ENCODE results near the gene SF3A1. TPM values are rescaled to one million over a fixed set of nuclear protein-coding genes. Genes with fewer than 3 reads are reported as not detected.
A peak's percentile ranks its signal among the peaks of the same experiment; 100 is the strongest.

SF3A1 gene
- total and polyA plus RNA-seq, 11 donors, result 11.4 to 142 (median 77.4) TPM

DNA sequence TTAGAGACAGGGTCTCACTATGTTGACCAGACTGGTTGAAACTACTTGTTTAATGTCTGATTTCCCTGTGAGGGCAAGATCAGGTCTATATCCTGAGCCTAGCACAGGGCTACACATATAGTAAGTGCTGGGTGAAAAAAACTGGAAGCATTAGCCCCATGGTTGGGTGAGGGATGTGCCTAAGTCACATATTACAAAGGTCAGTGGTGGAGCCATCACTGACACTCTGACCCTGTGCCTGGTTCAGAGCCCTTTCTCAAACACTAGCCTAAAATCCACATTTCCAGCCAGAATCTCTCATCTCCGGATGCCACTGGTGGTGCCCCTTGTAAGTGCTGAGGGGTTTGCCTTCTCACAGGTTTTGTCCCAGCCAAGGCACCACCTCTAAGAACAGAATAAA, 38.9 kb downstream of the SF3A1 start:
- TF ChIP-seq POLR2A (IDR thresholded peaks at IDR 0.05), result no peak
- TF ChIP-seq, protein P1, sequence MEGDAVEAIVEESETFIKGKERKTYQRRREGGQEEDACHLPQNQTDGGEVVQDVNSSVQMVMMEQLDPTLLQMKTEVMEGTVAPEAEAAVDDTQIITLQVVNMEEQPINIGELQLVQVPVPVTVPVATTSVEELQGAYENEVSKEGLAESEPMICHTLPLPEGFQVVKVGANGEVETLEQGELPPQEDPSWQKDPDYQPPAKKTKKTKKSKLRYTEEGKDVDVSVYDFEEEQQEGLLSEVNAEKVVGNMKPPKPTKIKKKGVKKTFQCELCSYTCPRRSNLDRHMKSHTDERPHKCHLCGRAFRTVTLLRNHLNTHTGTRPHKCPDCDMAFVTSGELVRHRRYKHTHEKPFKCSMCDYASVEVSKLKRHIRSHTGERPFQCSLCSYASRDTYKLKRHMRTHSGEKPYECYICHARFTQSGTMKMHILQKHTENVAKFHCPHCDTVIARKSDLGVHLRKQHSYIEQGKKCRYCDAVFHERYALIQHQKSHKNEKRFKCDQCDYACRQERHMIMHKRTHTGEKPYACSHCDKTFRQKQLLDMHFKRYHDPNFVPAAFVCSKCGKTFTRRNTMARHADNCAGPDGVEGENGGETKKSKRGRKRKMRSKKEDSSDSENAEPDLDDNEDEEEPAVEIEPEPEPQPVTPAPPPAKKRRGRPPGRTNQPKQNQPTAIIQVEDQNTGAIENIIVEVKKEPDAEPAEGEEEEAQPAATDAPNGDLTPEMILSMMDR (IDR thresholded peaks at IDR 0.05), result no peak
- whole genome bisulfite sequencing, 4 donors, result 89 to 100% (median 97%) methylated on average over 1 of the region's 1 CpG
- peak overlapping the region in 4 of 12 donors; percentile 8 to 71 (median 42) for H3K27ac ChIP-seq
- DNase-seq (no peak), ATAC-seq (no peak)
- H3K4me1 ChIP-seq, result peaks cover 13 to 100% (median 55%) of the 10 kb centered on the region in 12 donors
- intact Hi-C loops (cut with DNase I), result no loop called here
- no peak overlapping the region for H3K4me3 ChIP-seq
- peaks cover 0 to 31% (median 0%) of the 10 kb centered on the region in 9 donors for H3K36me3 ChIP-seq
- no peaks in the 10 kb centered on the region for H3K27me3 ChIP-seq
- H3K9me3 ChIP-seq, result no peaks in the 10 kb centered on the region

GRCh38 chr22:30315962-30316576, 40.6 kb downstream of the SF3A1 start:
- 80 to 90% (median 85%) methylated on average over 2 of the region's 2 CpGs for WGBS, 4 donors
- no peak for ATAC-seq
- Histone ChIP-seq H3K4me1 (peaks cover 13 to 100% (median 57%) of the 10 kb centered on the region in 12 donors), H3K27ac (peak overlapping the region in 2 of 12 donors; percentile 18 to 52), H3K9me3 (no peaks in the 10 kb centered on the region), H3K4me3 (no peak overlapping the region), H3K36me3 (peaks cover 0 to 26% (median 0%) of the 10 kb centered on the region in 9 donors), H3K27me3 (no peaks in the 10 kb centered on the region)
- DNase-seq, result no peak
- TF ChIP-seq POLR2A (IDR thresholded peaks at IDR 0.05), result no peak
- TF ChIP-seq, protein P1 (IDR thresholded peaks at IDR 0.05), result no peak
- intact Hi-C loops (cut with DNase I), result no loop called here

- TF ChIP-seq POLR2A (IDR thresholded peaks at IDR 0.05), result no peak
- H3K27me3 ChIP-seq, result no peaks in the 10 kb centered on the region
- no peak for ATAC-seq
- WGBS, 4 donors, result 76 to 79% (median 77%) methylated on average over 6 to 8 of the region's 8 CpGs
- no peaks in the 10 kb centered on the region for H3K9me3 ChIP-seq
- peaks cover 0 to 16% (median 0%) of the 10 kb centered on the region in 9 donors for H3K36me3 ChIP-seq
- DNase-seq, result no peak
- peak overlapping the region in 2 of 12 donors; percentile 18 to 52 for H3K27ac ChIP-seq
- H3K4me3 ChIP-seq, result no peak overlapping the region
- intact Hi-C loops (cut with DNase I), result no loop called here
- H3K4me1 ChIP-seq, result peaks cover 21 to 100% (median 57%) of the 10 kb centered on the region in 12 donors
These were observed 41.8 kb downstream of the SF3A1 start for GRCh38 chr22:30314915-30315314.

DNA sequence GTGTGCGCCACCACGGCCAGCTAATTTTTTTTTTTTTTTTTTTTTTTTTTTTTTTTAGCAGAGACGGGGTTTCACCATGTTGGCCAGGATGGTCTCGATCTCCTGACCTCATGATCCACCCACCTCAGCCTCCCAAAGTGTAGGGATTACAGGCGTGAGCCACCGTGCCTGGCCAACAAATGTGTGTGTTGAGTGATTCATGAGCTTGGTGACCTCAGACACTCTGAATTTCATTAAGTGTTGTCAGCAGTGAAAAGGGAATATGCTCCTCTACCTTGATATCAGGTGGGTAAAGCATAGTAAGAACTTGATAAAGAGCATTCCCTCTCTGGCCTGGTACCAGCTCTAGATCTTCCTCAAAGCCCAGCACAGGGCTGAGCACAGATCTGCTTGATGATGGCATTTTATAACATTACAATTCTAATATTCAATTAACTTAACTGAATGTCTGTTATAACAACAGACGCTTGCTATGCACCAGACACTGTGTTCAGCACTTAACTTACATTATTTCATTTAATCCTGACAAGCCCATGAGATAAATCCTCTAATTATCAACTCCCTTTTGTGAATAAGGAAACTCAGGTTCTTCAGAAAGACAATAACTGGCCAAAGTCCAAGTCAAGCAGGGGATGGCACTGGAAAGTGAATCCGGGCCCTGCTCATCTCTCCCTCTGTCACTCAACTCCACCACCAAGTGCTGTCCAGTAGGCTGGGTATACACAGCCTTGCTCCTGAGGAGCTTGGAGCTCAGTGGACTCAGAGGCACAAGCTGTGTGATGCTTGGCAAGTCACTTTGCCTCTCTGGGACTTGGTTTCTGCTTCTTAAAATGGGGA, 42.9 kb downstream of the SF3A1 start:
- no peak for TF ChIP-seq POLR2A (IDR thresholded peaks at IDR 0.05)
- TF ChIP-seq, protein P1 (IDR thresholded peaks at IDR 0.05), result no peak
- DNase-seq, result no peak
- peaks cover 0 to 9% (median 0%) of the 10 kb centered on the region in 9 donors for H3K36me3 ChIP-seq
- H3K4me1 ChIP-seq, result peaks cover 22 to 100% (median 58%) of the 10 kb centered on the region in 12 donors
- H3K9me3 ChIP-seq, result no peaks in the 10 kb centered on the region
- intact Hi-C loops (cut with DNase I), result no loop called here
- ATAC-seq, result no peak
- H3K27ac ChIP-seq, result peak overlapping the region in 3 of 12 donors; percentile 11 to 49 (median 12)
- 87 to 90% (median 88%) methylated on average over 6 to 8 of the region's 8 CpGs for WGBS, 4 donors
- H3K4me3 ChIP-seq, result no peak overlapping the region
- H3K27me3 ChIP-seq, result no peaks in the 10 kb centered on the region

Measured in heart left ventricle (tissue), 16 donors.